GM12892 (cell line): ENCODE results near the gene ZFYVE21.

Experiments
- POLR2A ChIP-seq: IDR thresholded peaks from 2 replicates; pipeline ENCODE4 v1.6.1; 2011; ENCODE audit warnings: low read depth, low read length, control low read depth
- POLR2AphosphoS5 ChIP-seq: IDR thresholded peaks from 2 replicates; pipeline ENCODE4 v1.6.1; 2011; ENCODE audit warnings: low read depth, low read length, control low read depth
- TAF1 ChIP-seq: IDR thresholded peaks from 2 replicates; pipeline ENCODE4 v1.6.1; 2011; ENCODE audit warnings: low read depth, mild to moderate bottlenecking, control low read depth, low read length, borderline replicate concordance

GRCh38 chr14:103738166-103738565 is 22.6 kb downstream of the ZFYVE21 start:
- TF ChIP-seq POLR2AphosphoS5 (no peak), POLR2A (no peak), TAF1 (no peak)
